ENCODE results near the gene ZNF491.
"Not testable (repeated sequence)": the region's sequence is repeated elsewhere in the genome, so short reads cannot be mapped to it uniquely, and the experiment has no call there.

The ZNF491 gene

GRCh38 chr19:11798391-11799330 is at the start of gene ZNF491:
Gene ZNF491, plus strand, starts transcription at chr19:11798523. Its CDS starts 7,431 bp downstream, at chr19:11805954.
- DNase-seq, result peak; percentile 59 to 89

GRCh38 chr19:11749751-11750150 is 48.6 kb upstream of the ZNF491 start:
- DNase-seq, result no peak

- DNase-seq, result no peak
Observed at GRCh38 chr19:11752244-11752736, 46.0 kb upstream of the ZNF491 start.

GRCh38 chr19:11754663-11755062 is 43.7 kb upstream of the ZNF491 start:
- no peak for DNase-seq

GRCh38 chr19:11756965-11757364 is 41.4 kb upstream of the ZNF491 start:
- no peak for DNase-seq

GRCh38 chr19:11759805-11760204 is 38.5 kb upstream of the ZNF491 start:
- DNase-seq, result no peak

GRCh38 chr19:11763117-11763516 is 35.2 kb upstream of the ZNF491 start:
- no peak for DNase-seq

- no peak for DNase-seq
Observed at GRCh38 chr19:11763611-11764010, 34.7 kb upstream of the ZNF491 start.

- peak; percentile 92 for DNase-seq
Observed at GRCh38 chr19:11766597-11767591, 31.4 kb upstream of the ZNF491 start, which contains the start of gene ZNF441. Gene ZNF441, plus strand, starts transcription at chr19:11767000. Its CDS starts 194 bp downstream, at chr19:11767194.

GRCh38 chr19:11767633-11768133 is 30.6 kb upstream of the ZNF491 start:
- no peak for DNase-seq

- DNase-seq, result no peak
Observed at GRCh38 chr19:11769995-11770394, 28.3 kb upstream of the ZNF491 start.

- not testable (repeated sequence) for DNase-seq
Observed at GRCh38 chr19:11771520-11771919, 26.8 kb upstream of the ZNF491 start.

GRCh38 chr19:11776669-11777068 is 21.7 kb upstream of the ZNF491 start:
- not testable (repeated sequence) for DNase-seq

GRCh38 chr19:11780431-11781020 is 17.8 kb upstream of the ZNF491 start:
- no peak for DNase-seq

GRCh38 chr19:11781295-11782057 is 16.8 kb upstream of the ZNF491 start:
- DNase-seq, result no peak

- no peak for DNase-seq
Observed at GRCh38 chr19:11783767-11784166, 14.6 kb upstream of the ZNF491 start.

- DNase-seq, result no peak
Observed at GRCh38 chr19:11784356-11784755, 14.0 kb upstream of the ZNF491 start.

GRCh38 chr19:11787536-11787935 is 10.8 kb upstream of the ZNF491 start:
- DNase-seq, result no peak

- no peak for DNase-seq
Observed at GRCh38 chr19:11792942-11793341, 5.4 kb upstream of the ZNF491 start.

GRCh38 chr19:11797491-11797890 is 832 bp upstream of the ZNF491 start:
- peak; percentile 30 to 76 for DNase-seq

GRCh38 chr19:11806354-11807098 is 8.2 kb downstream of the ZNF491 start:
- no peak for DNase-seq
